ENCODE results near the gene POLD1. TPM values are rescaled to one million over a fixed set of nuclear protein-coding genes. Genes with fewer than 3 reads are reported as not detected.
A peak's percentile ranks its signal among the peaks of the same experiment; 100 is the strongest.
"Not testable (repeated sequence)": the region's sequence is repeated elsewhere in the genome, so short reads cannot be mapped to it uniquely, and the experiment has no call there.

Gene POLD1
- total RNA-seq, 1 experiment from 2014 or later = 31.9 TPM

- Mint-ChIP-seq H3K9me3 (ENCODE audit: unreplicated experiment) (no peaks in the 10 kb centered on the region), H3K36me3 (ENCODE audit: insufficient read depth, unreplicated experiment) (peaks cover 4% of the 10 kb centered on the region), H3K4me3 (ENCODE audit: unreplicated experiment) (no peak overlapping the region), H3K4me1 (ENCODE audit: insufficient read depth, unreplicated experiment) (no peaks in the 10 kb centered on the region), H3K27me3 (ENCODE audit: insufficient read depth, unreplicated experiment) (no peaks in the 10 kb centered on the region), H3K27ac (ENCODE audit: low read depth, unreplicated experiment) (no peak overlapping the region)
- no peak for DNase-seq (ENCODE audit: unreplicated experiment)
- intact Hi-C loops (cut with micrococcal nuclease) = no loop called here
- CTCF ChIA-PET = interaction anchor here (0.5 to 1.5 kb wide), 5 partner anchors 113 to 591 kb away, joined by 3 to 6 read pairs (median 3); no protein-coding TSS in a partner anchor
- no peak for TF ChIP-seq CTCF (IDR thresholded peaks at IDR 0.05; ENCODE audit: unreplicated experiment)
- POLR2A ChIA-PET = interaction anchor here (1.0 kb wide), 1 partner anchor 51 kb away, joined by 3 read pairs; no protein-coding TSS in a partner anchor
- no TSS peak for BruUV-seq (replicated peaks)
These were observed 31.9 kb upstream of the POLD1 start for GRCh38 chr19:50352242-50352641.

GRCh38 chr19:50353487-50353880 lies 30.7 kb upstream of the POLD1 start:
- H3K9me3 Mint-ChIP-seq (ENCODE audit: unreplicated experiment); H3K27me3 Mint-ChIP-seq (ENCODE audit: insufficient read depth, unreplicated experiment); DNase-seq (ENCODE audit: unreplicated experiment); H3K36me3 Mint-ChIP-seq (ENCODE audit: insufficient read depth, unreplicated experiment); H3K4me1 Mint-ChIP-seq (ENCODE audit: insufficient read depth, unreplicated experiment); H3K4me3 Mint-ChIP-seq (ENCODE audit: unreplicated experiment); intact Hi-C loops (cut with micrococcal nuclease); H3K27ac Mint-ChIP-seq (ENCODE audit: low read depth, unreplicated experiment); BruUV-seq (replicated peaks): not testable (repeated sequence)
- ChIA-PET CTCF (interaction anchor here (0.7 to 1.5 kb wide), 3 partner anchors 77 to 457 kb away, joined by 3 to 6 read pairs (median 3); no protein-coding TSS in a partner anchor), POLR2A (interaction anchor here (1.0 kb wide), 1 partner anchor 10 kb away, joined by 3 read pairs; no protein-coding TSS in a partner anchor)

GRCh38 chr19:50356691-50357177 lies 27.4 kb upstream of the POLD1 start:
- BruUV-seq (replicated peaks) = no TSS peak
- H3K36me3 Mint-ChIP-seq (ENCODE audit: insufficient read depth, unreplicated experiment) = no peaks in the 10 kb centered on the region
- ChIA-PET CTCF (interaction anchor here (0.6 to 2.7 kb wide), 22 partner anchors 9 to 1139 kb away, joined by 3 to 27 read pairs (median 4); partner anchors contain the start of gene NAPSA), POLR2A (no interaction called here)
- no peak for DNase-seq (ENCODE audit: unreplicated experiment)
- H3K27ac Mint-ChIP-seq (ENCODE audit: low read depth, unreplicated experiment) = no peak overlapping the region
- no peaks in the 10 kb centered on the region for H3K9me3 Mint-ChIP-seq (ENCODE audit: unreplicated experiment)
- H3K4me1 Mint-ChIP-seq (ENCODE audit: insufficient read depth, unreplicated experiment) = no peaks in the 10 kb centered on the region
- TF ChIP-seq CTCF (IDR thresholded peaks at IDR 0.05; ENCODE audit: unreplicated experiment) = no peak
- H3K27me3 Mint-ChIP-seq (ENCODE audit: insufficient read depth, unreplicated experiment) = no peaks in the 10 kb centered on the region
- intact Hi-C loops (cut with micrococcal nuclease) = loop anchor here (1.0 to 2.0 kb wide), 2 partner anchors 104 to 566 kb away; no protein-coding TSS in a partner anchor
- no peak overlapping the region for H3K4me3 Mint-ChIP-seq (ENCODE audit: unreplicated experiment)

GRCh38 chr19:50357178-50358100 lies 26.7 kb upstream of the POLD1 start:
- Mint-ChIP-seq H3K27me3 (ENCODE audit: insufficient read depth, unreplicated experiment) (no peaks in the 10 kb centered on the region), H3K4me1 (ENCODE audit: insufficient read depth, unreplicated experiment) (no peaks in the 10 kb centered on the region), H3K4me3 (ENCODE audit: unreplicated experiment) (peak overlapping the region; percentile 67), H3K27ac (ENCODE audit: low read depth, unreplicated experiment) (no peak overlapping the region), H3K36me3 (ENCODE audit: insufficient read depth, unreplicated experiment) (no peaks in the 10 kb centered on the region), H3K9me3 (ENCODE audit: unreplicated experiment) (no peaks in the 10 kb centered on the region)
- ChIA-PET POLR2A (interaction anchor here (0.5 to 0.8 kb wide), 3 partner anchors 120 to 811 kb away, joined by 3 to 4 read pairs (median 3); no protein-coding TSS in a partner anchor), CTCF (interaction anchor here (0.6 to 2.7 kb wide), 28 partner anchors 8 to 1140 kb away, joined by 3 to 27 read pairs (median 4); partner anchors contain the start of gene NAPSA)
- no TSS peak for BruUV-seq (replicated peaks)
- intact Hi-C loops (cut with micrococcal nuclease) = loop anchor here (1.0 to 2.0 kb wide), 2 partner anchors 103 to 565 kb away; no protein-coding TSS in a partner anchor
- TF ChIP-seq CTCF (IDR thresholded peaks at IDR 0.05; ENCODE audit: unreplicated experiment) = peak; percentile 87
- DNase-seq (ENCODE audit: unreplicated experiment) = peak; percentile 61

Measured in MCF 10A (cell line).